HCT116 (cell line): ENCODE measurements around the gene PCDHGB5. TPM values are rescaled to one million over a fixed set of nuclear protein-coding genes. Genes with fewer than 3 reads are reported as not detected.

Source experiments
- ATAC-seq: fragments of 200-7000 bp; cut with Tn5 transposase; 2 replicates; pipeline ENCODE4 v1.9.1; 2020; ENCODE audit warnings: mild to moderate bottlenecking, moderate library complexity
- BruUV-seq: library from RNA; stranded (reverse); fragments of 400-500 nt; replicated peaks from 2 replicates; lab custom pipeline; 2021; lab: Mats Ljungman, UMichigan
- CTCF ChIA-PET: fragments of 300-600 bp; sonication (Branson Sonifier 250); formaldehyde crosslinking; loops from one replicate; lab custom pipeline; 2021; ENCODE audit warnings: antibody characterized with exemption; lab: Charles Lee
- POLR2A ChIA-PET: fragments of 300-600, 350-600 bp; sonication (Branson Sonifier 250); formaldehyde crosslinking; loops from one replicate; lab custom pipeline; 2021; ENCODE audit warnings: antibody characterized with exemption; lab: Charles Lee
- RAD21 ChIA-PET, 2 experiments: fragments of 300-600 bp; sonication (Branson Sonifier 250); formaldehyde crosslinking; loops; one replicate each; lab custom pipeline; 2023; ENCODE audit warnings: low total read pairs in 2 of 2; ENCODE audit not compliant: uncharacterized antibody in 2 of 2, unreplicated experiment in 2 of 2, low non-redundant PET in 1 of 2; lab: Charles Lee
- DNase-seq: peaks from one replicate; pipeline ENCODE4 v3.0.0-alpha.2; 2010; ENCODE audit warnings: low read depth, low spot score
- H2AFZ ChIP-seq: fragments of 200-600 bp; shearing (Covaris generic), sonication (generic); 2 replicates; pipeline ENCODE4 v1.6.1; 2017; ENCODE audit warnings: low read depth, mixed run types, mixed read lengths, antibody characterized with exemption, low read length; ENCODE audit not compliant: poor library complexity, severe bottlenecking
- H3K27ac ChIP-seq: 2 replicates; pipeline ENCODE4 v1.5.1; 2012; ENCODE audit warnings: low read depth, low read length
- H3K27me3 ChIP-seq: fragments of 200-600 bp; sonication (generic); 2 replicates; pipeline ENCODE4 v1.6.1; 2016; ENCODE audit warnings: mixed run types, low read length, mixed read lengths; ENCODE audit not compliant: insufficient read depth
- H3K36me3 ChIP-seq, 2 experiments: fragments of 200-500 bp in 1 of 2; fragments of 200-600 bp in 1 of 2; sonication (Bioruptor generic) in 1 of 2; sonication (generic) in 1 of 2; 2 replicates each; pipeline versions ENCODE4 v1.5.1 to v1.6.1; 2014 to 2016; ENCODE audit warnings: low read length in 2 of 2, inconsistent platforms in 1 of 2, mixed read lengths in 1 of 2, mixed run types in 1 of 2; ENCODE audit not compliant: insufficient read depth in 2 of 2, control insufficient read depth in 1 of 2
- H3K4me1 ChIP-seq, 2 experiments: fragments of 200-600 bp in 1 of 2; sonication (generic) in 1 of 2; 2 replicates each; pipeline versions ENCODE4 v1.5.1 to v1.6.1; 2012 to 2017; ENCODE audit warnings: low read length in 2 of 2, inconsistent platforms in 1 of 2, mild to moderate bottlenecking in 1 of 2, mixed read lengths in 1 of 2, mixed run types in 1 of 2, moderate library complexity in 1 of 2; ENCODE audit not compliant: insufficient read depth in 2 of 2, control insufficient read depth in 1 of 2
- H3K4me2 ChIP-seq: fragments of 200-600 bp; sonication (generic); 2 replicates; pipeline ENCODE4 v1.6.1; 2017; ENCODE audit warnings: mixed run types, low read length, mixed read lengths
- H3K4me3 ChIP-seq, 2 experiments: fragments of 200-600 bp in 1 of 2; sonication (generic) in 1 of 2; replicated peaks in 1 of 2; 2 replicates each; pipeline ENCODE4 v1.5.1; 2011 to 2016; ENCODE audit warnings: low read length in 2 of 2, control low read depth in 1 of 2, low read depth in 1 of 2, mild to moderate bottlenecking in 1 of 2, mixed read lengths in 1 of 2, mixed run types in 1 of 2
- H3K79me2 ChIP-seq: fragments of 200-600 bp; sonication (generic); 2 replicates; pipeline ENCODE4 v1.6.1; 2017; ENCODE audit warnings: mild to moderate bottlenecking, mixed run types, low read length, moderate library complexity, mixed read lengths; ENCODE audit not compliant: insufficient read depth
- H3K9ac ChIP-seq: fragments of 200-600 bp; sonication (generic); 2 replicates; pipeline ENCODE4 v1.6.1; 2016; ENCODE audit warnings: low read length, mixed read lengths
- H3K9me2 ChIP-seq: fragments of 200-600 bp; sonication (generic), shearing (Covaris generic); 2 replicates; pipeline ENCODE4 v1.6.1; 2017; ENCODE audit warnings: mixed run types, mild to moderate bottlenecking, moderate library complexity; ENCODE audit not compliant: insufficient read depth
- H3K9me3 ChIP-seq, 2 experiments: fragments of 200-500 bp in 1 of 2; fragments of 200-600 bp in 1 of 2; sonication (Bioruptor generic) in 1 of 2; sonication (generic) in 1 of 2; 2 replicates each; pipeline ENCODE4 v1.6.1; 2014 to 2017; ENCODE audit warnings: low read length in 2 of 2, mixed read lengths in 2 of 2, inconsistent platforms in 1 of 2, low read depth in 1 of 2, mild to moderate bottlenecking in 1 of 2, mixed run types in 1 of 2, moderate library complexity in 1 of 2; ENCODE audit not compliant: control insufficient read depth in 1 of 2, insufficient read depth in 1 of 2
- H4K20me1 ChIP-seq: fragments of 200-600 bp; sonication (generic), shearing (Covaris generic); 2 replicates; pipeline ENCODE4 v1.6.1; 2017; ENCODE audit warnings: mixed run types, mild to moderate bottlenecking, moderate library complexity; ENCODE audit not compliant: insufficient read depth
- RAD21 ChIP-seq: IDR thresholded peaks from 2 replicates; pipeline ENCODE4 v1.6.1; 2012; ENCODE audit warnings: low read depth, mild to moderate bottlenecking
- SIN3A ChIP-seq: IDR thresholded peaks from 2 replicates; pipeline ENCODE4 v1.6.1; 2012; ENCODE audit warnings: low read depth
- ZNF274 ChIP-seq: fragments of 200-500 bp; sonication (Bioruptor generic); IDR thresholded peaks from 2 replicates; pipeline ENCODE4 v1.6.1; 2014; ENCODE audit warnings: mild to moderate bottlenecking, low read depth, low read length, inconsistent platforms
- intact Hi-C: fragments of 100-400 bp; cut with micrococcal nuclease; formaldehyde crosslinking; loops from 2 replicates; pipeline ENCODE4 v1.10.0; 2022
- total RNA-seq: library from RNA; stranded (reverse); gene quantifications from one replicate; pipeline ENCODE4 v1.2.1, GENCODE V29; 2021; ENCODE audit not compliant: unreplicated experiment

PCDHGB5 gene
- total RNA-seq, 1 experiment from 2014 or later = 0.15 TPM

DNA sequence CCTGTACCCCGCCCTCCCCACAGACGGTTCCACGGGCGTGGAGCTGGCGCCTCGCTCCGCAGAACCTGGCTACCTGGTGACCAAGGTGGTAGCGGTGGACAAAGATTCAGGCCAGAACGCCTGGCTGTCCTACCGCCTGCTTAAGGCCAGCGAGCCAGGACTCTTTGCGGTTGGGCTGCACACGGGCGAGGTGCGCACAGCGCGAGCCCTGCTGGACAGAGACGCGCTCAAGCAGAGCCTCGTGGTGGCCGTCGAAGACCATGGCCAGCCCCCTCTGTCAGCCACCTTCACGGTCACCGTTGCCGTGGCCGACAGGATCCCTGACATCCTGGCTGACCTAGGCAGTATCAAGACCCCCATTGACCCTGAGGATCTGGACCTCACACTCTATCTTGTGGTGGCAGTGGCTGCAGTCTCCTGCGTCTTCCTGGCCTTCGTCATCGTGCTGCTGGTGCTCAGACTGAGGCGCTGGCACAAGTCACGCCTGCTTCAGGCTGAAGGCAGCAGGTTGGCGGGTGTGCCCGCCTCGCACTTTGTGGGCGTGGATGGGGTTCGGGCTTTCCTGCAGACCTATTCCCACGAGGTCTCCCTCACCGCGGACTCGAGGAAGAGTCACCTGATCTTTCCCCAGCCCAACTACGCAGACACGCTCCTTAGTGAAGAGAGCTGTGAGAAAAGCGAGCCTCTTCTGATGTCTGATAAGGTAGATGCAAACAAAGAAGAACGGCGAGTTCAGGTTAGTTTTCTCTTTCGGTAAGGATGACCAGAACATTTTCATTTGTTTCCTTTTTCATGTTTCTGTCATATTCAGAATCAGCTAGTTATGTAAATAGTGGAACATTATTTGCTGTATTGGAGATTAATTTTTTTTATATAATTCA is 31.5 kb upstream of the PCDHGB5 start:
- Histone ChIP-seq H3K4me2 (no peak overlapping the region), H3K4me3 (no peak overlapping the region), H3K36me3 (no peaks in the 10 kb centered on the region)
- no TSS peak for BruUV-seq
- POLR2A ChIA-PET = no interaction called here
- no peak for ATAC-seq
- RAD21 ChIA-PET = no interaction called here
- TF ChIP-seq SIN3A = no peak
- TF ChIP-seq, all 23 proteins: peak for 0
- H3K79me2 ChIP-seq = no peaks in the 10 kb centered on the region
- H3K9me3 ChIP-seq = peaks cover 5 to 16% of the 10 kb centered on the region in 2 experiments; a peak in 2 of 4 replicates
- H3K9me2 ChIP-seq = no peaks in the 10 kb centered on the region
- H2AFZ ChIP-seq = no peak overlapping the region
- no peaks in the 10 kb centered on the region for H3K27me3 ChIP-seq
- no peak overlapping the region for H3K9ac ChIP-seq
- H4K20me1 ChIP-seq = no peaks in the 10 kb centered on the region
- CTCF ChIA-PET = no interaction called here
- no peak for DNase-seq
- no peak overlapping the region for H3K27ac ChIP-seq
- intact Hi-C loops = no loop called here
- H3K4me1 ChIP-seq = no peaks in the 10 kb centered on the region

DNA sequence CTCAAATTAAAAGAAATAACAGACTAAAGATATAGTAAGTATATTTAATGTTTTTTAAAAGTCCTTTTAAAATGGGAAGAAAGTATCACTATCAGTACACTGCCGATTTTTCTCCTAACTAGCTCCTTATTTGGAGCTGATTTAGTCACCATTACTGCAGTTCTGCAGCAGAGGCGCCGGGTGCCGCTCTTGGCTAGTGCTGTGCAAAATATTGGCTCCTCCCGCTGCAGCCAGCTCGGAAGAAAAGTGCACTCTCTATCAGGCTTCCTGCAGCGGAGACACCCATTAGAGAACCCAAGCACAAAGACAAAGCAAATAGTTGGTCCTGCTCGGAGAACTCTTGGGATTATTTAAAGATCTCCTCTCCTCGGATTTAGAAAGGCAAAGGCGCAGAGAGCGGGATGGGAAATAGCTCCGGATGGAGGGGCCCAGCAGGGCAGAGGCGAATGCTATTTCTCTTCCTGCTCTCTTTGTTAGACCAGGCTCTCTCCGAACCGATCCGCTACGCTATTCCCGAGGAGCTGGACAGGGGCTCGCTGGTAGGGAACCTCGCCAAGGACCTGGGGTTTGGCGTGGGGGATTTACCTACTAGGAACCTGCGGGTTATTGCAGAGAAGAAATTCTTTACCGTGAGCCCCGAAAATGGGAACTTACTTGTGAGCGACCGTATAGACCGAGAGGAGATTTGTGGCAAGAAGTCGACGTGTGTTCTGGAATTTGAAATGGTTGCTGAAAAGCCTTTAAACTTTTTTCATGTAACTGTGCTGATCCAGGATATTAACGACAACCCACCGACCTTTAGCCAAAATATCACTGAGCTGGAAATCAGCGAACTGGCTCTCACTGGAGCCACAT is 27.5 kb upstream of the PCDHGB5 start, which contains the start of gene PCDHGB3:
PCDHGB3 (plus strand) TSS at position 249 of the 855 bp plus-strand sequence; CDS start at position 402, 153 bp downstream.
- intact Hi-C loops = no loop called here
- H3K9me2 ChIP-seq = no peaks in the 10 kb centered on the region
- ATAC-seq = no peak

More for the DNA sequence above, 27.5 kb upstream of the PCDHGB5 start, which contains the start of gene PCDHGB3:
- no peaks in the 10 kb centered on the region for H3K4me1 ChIP-seq
- POLR2A ChIA-PET = no interaction called here
- no peak within 1 kb of the TSS for H3K27ac ChIP-seq
- no peak within 1 kb of the TSS for H3K9ac ChIP-seq
- CTCF ChIA-PET = interaction anchor here (1.1 to 1.4 kb wide), 2 partner anchors 188 to 194 kb away, joined by 3 to 6 read pairs; no protein-coding TSS in a partner anchor
- H2AFZ ChIP-seq = no peak within 1 kb of the TSS
- no peaks in the 10 kb centered on the region for H3K79me2 ChIP-seq
- no peak for TF ChIP-seq ZNF274
- 0 out of 2 replicates have a peak, but pooled peaks have one; percentile 10 for TF ChIP-seq RAD21
- H3K27me3 ChIP-seq = no peaks in the 10 kb centered on the region
- no TSS peak for BruUV-seq
- H3K36me3 ChIP-seq = no peaks in the 10 kb centered on the region
- no peak within 1 kb of the TSS for H3K4me3 ChIP-seq
- H3K4me2 ChIP-seq = no peak within 1 kb of the TSS
- H3K9me3 ChIP-seq = peaks cover 0 to 12% of the 10 kb centered on the region in 2 experiments; a peak in 2 of 4 replicates
- no peak for DNase-seq
- RAD21 ChIA-PET = interaction anchor here in 1 of 2 experiments (0.6 kb wide), 1 partner anchor 266 kb away, joined by 3 read pairs; no protein-coding TSS in a partner anchor
- H4K20me1 ChIP-seq = no peaks in the 10 kb centered on the region
